GM12878 (cell line): Measurements from ENCODE around the gene RAMP1. TPM values are rescaled to one million over a fixed set of nuclear protein-coding genes. Genes with fewer than 3 reads are reported as not detected.

Source experiments
- ATAC-seq: fragments of 200-7000 bp; cut with Tn5 transposase; 3 replicates; pipeline ENCODE4 v1.9.1; 2020; ENCODE audit warnings: mild to moderate bottlenecking, moderate library complexity
- BruUV-seq: library from RNA; stranded (reverse); fragments of 400-500 nt; replicated peaks from 2 replicates; lab custom pipeline; 2021; lab: Mats Ljungman, UMichigan
- CTCF ChIA-PET: fragments of 300-600 bp; sonication (Branson Sonifier 250); formaldehyde crosslinking; extraction: SDS; loops from one replicate; lab custom pipeline; 2021; ENCODE audit warnings: inconsistent platforms; lab: Yijun Ruan, JAX
- POLR2A ChIA-PET: fragments of 350-600 bp; formaldehyde crosslinking; extraction: SDS; loops from one replicate; lab custom pipeline; 2021; ENCODE audit warnings: inconsistent platforms; lab: Charles Lee
- RAD21 ChIA-PET: fragments of 300-600 bp; sonication (Branson Sonifier 250); formaldehyde crosslinking; loops from one replicate; lab custom pipeline; 2023; ENCODE audit warnings: antibody characterized with exemption; ENCODE audit not compliant: unreplicated experiment; lab: Charles Lee
- SMC1A ChIA-PET: fragments of 300-600 bp; sonication (Branson Sonifier 250); formaldehyde crosslinking; loops from one replicate; lab custom pipeline; 2023; ENCODE audit not compliant: unreplicated experiment, uncharacterized antibody; lab: Charles Lee
- DNase-seq: peaks from one replicate; pipeline ENCODE4 v3.0.0-alpha.2; 2011; ENCODE audit warnings: low read depth, low spot score
- FAIRE-seq: peaks from 3 replicates; lab custom pipeline; 2011; peaks lifted over from hg19 to GRCh38; lab: Jason Lieb, UNC
- H2AFZ ChIP-seq: 2 replicates; pipeline ENCODE4 v1.6.0; 2011; ENCODE audit warnings: low read depth, low read length, control low read depth; ENCODE audit not compliant: control insufficient read depth
- H3K27ac ChIP-seq: 2 replicates; pipeline ENCODE4 v1.5.1; 2011; ENCODE audit warnings: control low read depth; ENCODE audit not compliant: control insufficient read depth, insufficient read depth
- H3K27me3 ChIP-seq, 2 experiments: replicated peaks in 1 of 2; 2 replicates each; pipeline versions ENCODE4 v1.6.0 to v1.6.1; 2011; ENCODE audit warnings: low read length in 1 of 2; ENCODE audit not compliant: control insufficient read depth in 2 of 2, insufficient read depth in 2 of 2
- H3K36me3 ChIP-seq, 2 experiments: 2 replicates each; pipeline ENCODE4 v1.5.1; 2011; ENCODE audit warnings: low read length in 1 of 2; ENCODE audit not compliant: control insufficient read depth in 2 of 2, insufficient read depth in 2 of 2
- H3K4me1 ChIP-seq: 2 replicates; pipeline ENCODE4 v1.6.1; 2011; ENCODE audit warnings: mild to moderate bottlenecking, low read length, moderate library complexity, mixed read lengths; ENCODE audit not compliant: control insufficient read depth, insufficient read depth
- H3K4me2 ChIP-seq: 2 replicates; pipeline ENCODE4 v1.6.0; 2011; ENCODE audit warnings: control low read depth; ENCODE audit not compliant: control insufficient read depth, insufficient read depth
- H3K4me3 ChIP-seq: fragments of 200-600 bp; sonication (generic); 2 replicates; pipeline ENCODE4 v1.5.1; 2016
- H3K79me2 ChIP-seq: 2 replicates; pipeline ENCODE4 v1.6.0; 2011; ENCODE audit warnings: low read length; ENCODE audit not compliant: control insufficient read depth, insufficient read depth
- H3K9ac ChIP-seq: 2 replicates; pipeline ENCODE4 v1.8.0; 2011; ENCODE audit warnings: low read length, control low read depth, mixed read lengths; ENCODE audit not compliant: control insufficient read depth, insufficient read depth
- H3K9me3 ChIP-seq: replicated peaks from 3 replicates; pipeline ENCODE4 v1.5.1; 2011; ENCODE audit warnings: mild to moderate bottlenecking, low read length; ENCODE audit not compliant: control insufficient read depth, insufficient read depth
- H4K20me1 ChIP-seq: 2 replicates; pipeline ENCODE4 v1.6.0; 2011; ENCODE audit not compliant: control insufficient read depth, insufficient read depth
- ATF3 ChIP-seq: IDR thresholded peaks from 2 replicates; pipeline ENCODE4 v1.6.1; 2011; ENCODE audit warnings: low read depth, mild to moderate bottlenecking, low read length, moderate library complexity, borderline replicate concordance; ENCODE audit errors: extremely low read depth
- CTCF ChIP-seq, 3 experiments: IDR thresholded peaks in 2 of 3; conservative IDR thresholded peaks in 1 of 3; 2 replicates each; pipeline ENCODE4 v1.5.1; 2011; ENCODE audit warnings: low read depth in 3 of 3, low read length in 3 of 3, mild to moderate bottlenecking in 3 of 3, control low read depth in 2 of 3, moderate library complexity in 2 of 3, inconsistent platforms in 1 of 3, mixed read lengths in 1 of 3; ENCODE audit not compliant: control insufficient read depth in 2 of 3, insufficient read depth in 1 of 3; ENCODE audit errors: extremely low read depth in 1 of 3
- E2F4 ChIP-seq: IDR thresholded peaks from 2 replicates; pipeline ENCODE4 v1.6.1; 2012; ENCODE audit warnings: low read depth, low read length, improper control_type of control experiment
- E4F1 ChIP-seq: fragments of 450-650 bp; IDR thresholded peaks from 2 replicates; pipeline ENCODE4 v1.6.1; 2018; ENCODE audit warnings: borderline replicate concordance, mild to moderate bottlenecking; ENCODE audit not compliant: partially characterized antibody
- IRF3 ChIP-seq: fragments of 450-650 bp; IDR thresholded peaks from 2 replicates; pipeline ENCODE4 v1.6.1; 2014; ENCODE audit warnings: mild to moderate bottlenecking
- JUNB ChIP-seq: IDR thresholded peaks from 2 replicates; pipeline ENCODE4 v1.6.1; 2016; ENCODE audit warnings: antibody characterized with exemption, mild to moderate bottlenecking
- KAT2A ChIP-seq: conservative IDR thresholded peaks from 2 replicates; pipeline ENCODE4 v1.6.1; 2011; ENCODE audit warnings: low read depth, low read length; ENCODE audit not compliant: control insufficient read depth
- MEF2A ChIP-seq: IDR thresholded peaks from 2 replicates; pipeline ENCODE4 v1.6.1; 2011; ENCODE audit warnings: low read depth, mild to moderate bottlenecking, low read length, moderate library complexity; ENCODE audit not compliant: insufficient read depth
- MLLT1 ChIP-seq: fragments of 450-650 bp; IDR thresholded peaks from 2 replicates; pipeline ENCODE4 v1.6.1; 2016; ENCODE audit warnings: mild to moderate bottlenecking
- MXI1 ChIP-seq: fragments of 150-350 bp; IDR thresholded peaks from 2 replicates; pipeline ENCODE4 v1.6.1; 2011; ENCODE audit warnings: low read depth, mild to moderate bottlenecking, inconsistent platforms, low read length, improper control_type of control experiment
- NBN ChIP-seq: fragments of 450-650 bp; IDR thresholded peaks from 2 replicates; pipeline ENCODE4 v1.6.1; 2016
- ZBTB33 ChIP-seq: fragments of 450-650 bp; IDR thresholded peaks from 2 replicates; pipeline ENCODE4 v1.6.1; 2017; ENCODE audit warnings: mild to moderate bottlenecking
- ZSCAN29 ChIP-seq: fragments of 450-650 bp; IDR thresholded peaks from 2 replicates; pipeline ENCODE4 v1.6.1; 2017; ENCODE audit warnings: mild to moderate bottlenecking, moderate library complexity
- WGBS: methylation state at CpG from one replicate; pipeline ENCODE4 v1.1.6; 2016; ENCODE audit warnings: low lambda C conversion rate; ENCODE audit not compliant: insufficient replicate concordance, insufficient coverage; ENCODE audit errors: missing lambda C conversion rate; 5-methylcytosine and 5-hydroxymethylcytosine counted together
- in situ Hi-C: fragments of 300-500 bp; cut with MboI; formaldehyde crosslinking; loops from 9 replicates; pipeline ENCODE4 v1.14.3; 2018; ENCODE audit warnings: mixed read lengths
- intact Hi-C: fragments of 100-400 bp; cut with micrococcal nuclease; formaldehyde crosslinking; loops from one replicate; pipeline ENCODE4 v1.14.2; 2022; ENCODE audit not compliant: unreplicated experiment
- polyA plus RNA-seq, 11 experiments: library from polyadenylated mRNA; depleted of rRNA in 4 of 11; unstranded in 6 of 11; stranded (reverse) in 5 of 11; fragments of >200 nt; fragmentation: Nextera tagmentation in 4 of 11; fragmentation: Illumina TruSeq in 1 of 11; extraction: Ambion mirVana in 4 of 11; extraction: Trizol in 1 of 11; gene quantifications; 1 replicate in 1 of 11; 2 replicates in 10 of 11; pipeline versions ENCODE4 v1.2.1 to v1.2.3, GENCODE V29; 2011 to 2016; ENCODE audit warnings: inconsistent platforms in 2 of 11, missing spikeins in 2 of 11, low read depth in 1 of 11
- total RNA-seq, 4 experiments: library from RNA; depleted of rRNA in 3 of 4; stranded (reverse); fragments of >200 nt in 3 of 4; fragmentation: Illumina TruSeq in 1 of 4; extraction: Trizol in 1 of 4; gene quantifications; 2 replicates each; pipeline versions ENCODE4 v1.2.1 to v1.2.3, GENCODE V29; 2013 to 2021

The RAMP1 gene
- total and polyA plus RNA-seq, 10 of the 15 experiments (the other 5 are each of a cell fraction or from before 2014, with no cell fraction given) = 0.11 to 0.19 (median 0.12) TPM; not detected in 7

GRCh38 chr2:237921967-237922492, 62.6 kb downstream of the RAMP1 start:
- SMC1A ChIA-PET = no interaction called here
- Histone ChIP-seq H3K4me3 (no peak overlapping the region), H2AFZ (no peak overlapping the region), H3K79me2 (no peaks in the 10 kb centered on the region), H4K20me1 (no peaks in the 10 kb centered on the region), H3K36me3 (no peaks in the 10 kb centered on the region), H3K4me1 (no peaks in the 10 kb centered on the region), H3K9me3 (no peaks in the 10 kb centered on the region; the same call in 2 of the 3 replicates), H3K27ac (no peak overlapping the region), H3K4me2 (no peak overlapping the region), H3K9ac (no peak overlapping the region), H3K27me3 (no peaks in the 10 kb centered on the region)
- no peak for FAIRE-seq
- POLR2A ChIA-PET = no interaction called here
- DNase-seq = no peak
- no peak for ATAC-seq
- BruUV-seq = no TSS peak
- CTCF ChIA-PET = no interaction called here
- in situ Hi-C loops = no loop called here
- WGBS = 73% methylated on average over 10 of the region's 10 CpGs
- intact Hi-C loops = no loop called here
- RAD21 ChIA-PET = interaction anchor here (0.6 kb wide), 1 partner anchor 341 kb away, joined by 3 read pairs; no protein-coding TSS in a partner anchor
- no peak for TF ChIP-seq NBN
- TF ChIP-seq E2F4 = no peak
- no peak for TF ChIP-seq CTCF (IDR thresholded peaks at IDR 0.05 in 2 of 3, conservative IDR thresholded peaks at IDR 0.05 in 1 of 3; ENCODE audit: control insufficient read depth in 2 of 3, extremely low read depth in 1 of 3, insufficient read depth in 1 of 3, low read depth in 3 of 3, low read length in 3 of 3)
- TF ChIP-seq KAT2A = no peak
- TF ChIP-seq MLLT1 = no peak
- TF ChIP-seq E4F1 = no peak
- TF ChIP-seq ZSCAN29 = no peak
- TF ChIP-seq ZBTB33 = no peak
- no peak for TF ChIP-seq JUNB
- no peak for TF ChIP-seq MEF2A
- no peak for TF ChIP-seq MXI1
- TF ChIP-seq IRF3 = no peak
- TF ChIP-seq ATF3 = no peak
